Omental fat pad (tissue), 4 donors: ENCODE measurements around the gene SCUBE3. TPM values are rescaled to one million over a fixed set of nuclear protein-coding genes. Genes with fewer than 3 reads are reported as not detected.

Source experiments
- ATAC-seq: fragments of 150-250 bp; one replicate; pipeline ENCODE4 v1.9.1; 2016; ENCODE audit warnings: mild to moderate bottlenecking, moderate library complexity; ENCODE audit not compliant: low FRiP score
- DNase-seq: peaks from one replicate; pipeline ENCODE4 v3.0.0-alpha.2; 2019; ENCODE audit warnings: low spot score
- total RNA-seq, 4 donors: library from RNA; depleted of rRNA; stranded (reverse); fragments of >200 nt; gene quantifications; one replicate each; pipeline ENCODE4 v1.1.0, GENCODE V29; 2016
- TF ChIP-seq, protein P1 (sequence below), 3 donors: fragments of 450-650 bp; IDR thresholded peaks; one replicate each; pipeline ENCODE4 v1.5.1; 2016 to 2017; ENCODE audit warnings: antibody characterized with exemption in 3 of 3, mild to moderate bottlenecking in 3 of 3, moderate library complexity in 2 of 3

Gene SCUBE3
- total RNA-seq, 4 donors from 2014 or later, result 0.06 to 0.47 (median 0.11) TPM

DNA sequence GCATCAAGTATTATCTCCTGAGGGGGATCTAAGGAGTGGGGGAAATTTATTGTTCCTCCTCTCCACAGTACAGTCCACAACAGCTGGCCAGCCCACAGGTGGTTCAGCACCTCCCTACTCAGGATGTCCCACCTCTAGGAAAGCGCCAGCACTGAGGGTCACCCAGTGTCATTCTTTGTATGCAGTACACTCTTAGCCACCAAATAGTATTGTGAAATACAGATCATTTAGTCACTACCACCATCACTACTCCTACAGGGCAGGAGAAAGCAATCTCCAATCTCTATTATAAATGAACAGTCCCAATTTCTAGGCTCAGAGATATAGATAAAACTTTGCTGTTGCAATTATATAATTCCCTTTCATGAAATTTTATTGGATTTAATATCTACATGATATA is 39.5 kb downstream of the SCUBE3 start:
- ATAC-seq (no peak), DNase-seq (no peak)
- TF ChIP-seq, protein P1, sequence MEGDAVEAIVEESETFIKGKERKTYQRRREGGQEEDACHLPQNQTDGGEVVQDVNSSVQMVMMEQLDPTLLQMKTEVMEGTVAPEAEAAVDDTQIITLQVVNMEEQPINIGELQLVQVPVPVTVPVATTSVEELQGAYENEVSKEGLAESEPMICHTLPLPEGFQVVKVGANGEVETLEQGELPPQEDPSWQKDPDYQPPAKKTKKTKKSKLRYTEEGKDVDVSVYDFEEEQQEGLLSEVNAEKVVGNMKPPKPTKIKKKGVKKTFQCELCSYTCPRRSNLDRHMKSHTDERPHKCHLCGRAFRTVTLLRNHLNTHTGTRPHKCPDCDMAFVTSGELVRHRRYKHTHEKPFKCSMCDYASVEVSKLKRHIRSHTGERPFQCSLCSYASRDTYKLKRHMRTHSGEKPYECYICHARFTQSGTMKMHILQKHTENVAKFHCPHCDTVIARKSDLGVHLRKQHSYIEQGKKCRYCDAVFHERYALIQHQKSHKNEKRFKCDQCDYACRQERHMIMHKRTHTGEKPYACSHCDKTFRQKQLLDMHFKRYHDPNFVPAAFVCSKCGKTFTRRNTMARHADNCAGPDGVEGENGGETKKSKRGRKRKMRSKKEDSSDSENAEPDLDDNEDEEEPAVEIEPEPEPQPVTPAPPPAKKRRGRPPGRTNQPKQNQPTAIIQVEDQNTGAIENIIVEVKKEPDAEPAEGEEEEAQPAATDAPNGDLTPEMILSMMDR (IDR thresholded peaks at IDR 0.05), result no peak

DNA sequence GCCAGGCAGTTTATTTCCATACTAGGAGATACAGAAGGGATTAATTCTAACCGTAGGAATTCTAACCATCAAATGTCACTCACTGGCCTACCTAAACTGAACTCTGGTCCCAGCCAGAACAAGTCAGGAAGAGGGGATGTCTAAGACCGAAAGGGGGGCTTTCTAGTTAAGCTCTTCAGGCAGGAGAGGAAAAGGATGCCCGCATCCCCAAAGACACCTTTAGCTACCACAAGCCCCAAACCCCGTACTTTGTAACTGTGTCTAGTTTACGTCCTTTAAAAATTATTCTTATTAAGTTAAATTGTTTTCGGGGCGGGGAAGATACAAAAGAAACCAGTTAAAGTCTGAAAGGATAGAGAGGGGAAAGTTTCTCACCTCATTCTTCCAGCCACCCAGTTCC is 44.6 kb downstream of the SCUBE3 start:
- no peak for ATAC-seq
- no peak for DNase-seq
- TF ChIP-seq, protein P1 (IDR thresholded peaks at IDR 0.05), result no peak

DNA sequence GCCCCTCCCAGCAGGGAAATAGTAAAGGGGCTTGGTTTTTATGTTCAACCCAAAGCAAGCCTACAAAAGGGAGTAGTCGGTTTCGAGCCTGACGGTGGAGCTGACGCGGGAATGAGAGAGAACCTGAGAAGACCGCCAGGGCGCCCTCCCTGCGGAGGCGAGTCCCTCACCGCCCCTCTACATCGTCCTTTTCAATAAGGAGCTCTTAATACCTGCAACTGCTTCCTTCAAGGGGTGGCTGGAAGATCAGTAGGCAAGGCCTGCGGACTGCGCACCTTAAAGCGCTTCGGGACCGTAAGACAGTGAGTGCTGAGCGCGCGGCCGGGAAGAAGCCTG is 45.1 kb downstream of the SCUBE3 start:
- no peak for DNase-seq
- TF ChIP-seq, protein P1 (IDR thresholded peaks at IDR 0.05), result no peak
- peak; percentile 11 for ATAC-seq

DNA sequence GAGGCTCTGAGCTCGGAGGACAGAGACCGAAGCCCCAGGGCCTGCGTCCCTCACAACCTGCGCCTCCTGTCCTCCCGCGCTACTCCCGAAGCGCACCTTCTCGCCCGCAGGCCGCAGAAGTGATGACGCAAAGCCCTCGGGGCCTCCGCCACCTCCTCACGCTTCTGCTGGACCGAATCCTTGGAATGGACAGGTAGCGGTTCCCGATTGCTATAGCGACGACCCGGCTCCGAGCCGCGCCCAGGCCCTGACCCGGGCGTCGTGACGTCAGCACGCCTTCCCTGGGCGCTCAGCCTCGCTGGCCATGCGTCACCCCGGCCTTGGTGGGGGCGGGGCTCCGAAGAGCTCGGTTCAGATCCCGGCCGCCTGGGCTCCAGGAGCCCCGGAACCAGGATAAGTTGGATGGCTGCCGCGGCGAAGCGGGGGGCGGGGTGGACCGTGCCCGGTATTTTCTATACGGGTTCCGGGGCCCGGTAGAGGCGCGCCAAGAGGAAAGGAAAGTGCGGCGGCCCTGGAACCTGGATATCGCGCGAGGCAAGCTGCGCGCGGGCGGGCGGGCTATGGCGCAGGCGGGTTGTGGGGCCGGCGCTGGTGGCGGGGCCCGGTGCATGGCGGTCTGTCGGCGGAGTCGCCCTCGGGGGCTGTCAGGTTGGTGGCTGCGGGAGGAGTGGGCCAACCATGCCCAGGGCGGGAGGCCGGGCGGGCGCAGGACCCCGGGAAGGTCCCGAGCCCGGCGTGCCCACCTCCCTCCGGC is 45.6 kb downstream of the SCUBE3 start, which contains the start of gene ZNF76:
Gene ZNF76 (plus strand): TSS at position 542 of the 754 bp plus-strand sequence. CDS start 21,417 bp downstream, outside the sequence.
- ATAC-seq (peak; percentile 91), DNase-seq (peak; percentile 92)
- TF ChIP-seq, protein P1 (IDR thresholded peaks at IDR 0.05), result peak in 1 of 3 donors; percentile 41

DNA sequence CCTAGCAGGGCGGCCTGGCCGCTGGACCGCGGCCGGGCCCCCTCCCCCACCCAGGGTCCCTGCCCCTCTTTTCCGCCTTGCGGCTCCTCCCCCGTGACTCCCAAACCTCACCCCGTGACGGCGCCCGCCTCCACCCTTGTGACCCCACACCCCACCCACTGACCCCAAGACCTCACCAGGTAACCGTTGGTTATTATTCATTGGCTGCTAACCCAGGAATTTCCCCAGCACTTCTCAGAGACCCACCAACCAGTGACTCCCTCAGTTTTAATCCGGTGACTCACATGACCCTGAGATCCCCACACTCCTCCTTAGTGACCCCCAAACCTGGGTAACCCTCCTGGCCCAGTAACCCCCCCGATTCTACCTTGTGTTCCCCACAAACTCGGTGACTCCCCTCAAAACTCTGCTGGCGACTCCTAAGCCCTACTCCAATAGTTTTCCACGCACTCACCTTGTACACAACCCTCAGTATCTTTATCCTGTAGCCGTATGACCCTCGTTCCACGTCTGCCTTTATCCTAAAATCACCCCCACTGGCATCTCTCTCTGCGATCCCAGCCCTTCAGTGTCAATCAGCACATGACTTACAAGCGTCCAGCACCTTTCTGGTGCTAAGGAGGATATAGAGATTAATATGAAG is 46.3 kb downstream of the SCUBE3 start:
- DNase-seq, result peak; percentile 61
- TF ChIP-seq, protein P1 (IDR thresholded peaks at IDR 0.05), result no peak
- ATAC-seq, result peak; percentile 65

DNA sequence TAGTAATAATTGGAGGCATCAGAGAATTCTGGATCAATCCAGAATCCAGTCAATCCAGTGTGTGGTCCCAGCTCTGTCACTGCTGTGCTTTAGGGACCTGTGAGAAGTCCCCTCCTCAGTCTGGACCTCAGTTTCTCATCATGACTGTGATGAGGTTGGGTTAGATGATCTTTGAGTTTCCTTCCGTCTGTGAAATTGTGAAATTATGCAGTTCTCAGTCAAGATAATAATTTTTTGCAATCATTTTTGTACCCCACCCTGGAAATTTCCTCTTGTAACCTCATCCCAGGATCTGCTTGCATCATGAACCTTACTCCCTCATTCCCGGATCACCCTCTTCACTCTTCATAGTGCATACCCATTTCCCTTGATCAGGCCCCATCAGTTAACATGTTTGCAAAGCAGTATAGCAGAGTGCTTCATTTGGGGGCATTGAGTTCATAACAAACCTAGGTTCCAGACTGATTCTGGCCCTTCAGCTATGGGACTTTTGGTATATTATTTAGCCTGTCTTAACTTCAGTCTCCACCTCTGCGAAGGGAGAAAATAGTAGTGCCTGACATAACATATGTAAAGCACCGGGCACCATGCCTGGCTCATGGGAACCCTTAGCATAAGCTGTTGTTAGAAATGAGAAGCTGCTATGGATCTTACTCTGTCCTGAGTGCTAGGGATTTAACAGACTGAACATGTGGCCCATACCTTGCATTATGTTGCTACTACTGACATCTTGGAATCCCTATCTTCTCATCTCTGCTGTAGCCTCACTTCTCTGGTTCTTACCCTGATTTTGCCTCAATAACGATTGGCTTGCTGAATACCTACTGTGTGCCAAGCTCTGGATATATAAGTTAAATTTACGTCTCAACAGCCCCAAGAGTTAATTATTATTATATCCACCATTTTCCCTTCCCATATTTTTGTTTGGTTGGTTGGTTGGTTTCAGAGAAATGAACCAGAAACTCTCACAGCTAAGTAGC is 47.1 kb downstream of the SCUBE3 start:
- TF ChIP-seq, protein P1 (IDR thresholded peaks at IDR 0.05), result no peak
- no peak for DNase-seq
- ATAC-seq, result peak; percentile 25
